ENCODE results near the gene SPHK2. TPM values are rescaled to one million over a fixed set of nuclear protein-coding genes. Genes with fewer than 3 reads are reported as not detected.

Gene SPHK2
- total and polyA plus RNA-seq, 2 of the 8 experiments (the other 6 are each of a cell fraction or from before 2014, with no cell fraction given) = 43.9 to 60.9 TPM

DNA sequence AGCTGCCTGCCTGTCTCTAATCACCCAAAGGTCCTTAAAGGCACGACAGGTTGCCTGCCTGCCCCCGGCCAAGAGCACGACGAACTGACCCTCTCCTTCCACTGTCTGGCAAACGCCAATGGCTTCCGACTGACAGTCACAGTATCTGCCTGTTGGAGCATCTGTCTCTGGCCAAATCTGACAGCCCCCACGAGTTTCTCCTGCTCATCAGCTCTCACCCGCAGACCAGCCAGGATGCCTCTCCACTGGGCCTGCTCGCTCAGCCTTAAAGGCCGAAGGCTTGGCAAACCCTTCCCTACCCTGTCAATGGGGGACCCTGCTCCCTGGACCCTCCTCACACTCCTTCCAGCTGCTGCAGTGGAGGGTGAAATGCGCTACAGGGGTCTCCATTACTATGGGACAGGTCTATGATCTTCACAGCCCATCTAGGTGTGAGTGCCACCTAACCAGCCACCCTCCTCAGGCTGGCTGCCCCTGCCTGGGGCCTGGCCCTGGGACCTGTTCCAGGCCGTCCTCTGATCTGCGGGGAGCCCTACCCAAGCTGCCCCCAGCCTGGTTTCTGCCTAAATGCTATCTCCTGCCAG, 5.4 kb upstream of the SPHK2 start:
- 87% methylated on average over 13 of the region's 13 CpGs; no CpG with 5 or more reads in 1 of the 2 experiments for WGBS, 2 experiments (ENCODE audit: extremely low coverage in 1 of 2, insufficient coverage in 1 of 2, insufficient read length in 1 of 2, insufficient replicate concordance in 2 of 2, low coverage in 1 of 2, low lambda C conversion rate in 2 of 2, missing lambda C conversion rate in 1 of 2)
- no peak overlapping the region for H3K14ac ChIP-seq (ENCODE audit: insufficient read length)
- peak overlapping the region; percentile 17; the same call in 1 of the 2 replicates for H3K18ac ChIP-seq (ENCODE audit: extremely low read depth, low read length)
- no peaks in the 10 kb centered on the region for H3K9me3 ChIP-seq (ENCODE audit: insufficient read depth in 2 of 2, low read depth in 1 of 2, low read length in 1 of 2)
- TF ChIP-seq POLR2A (IDR thresholded peaks at IDR 0.05; ENCODE audit: control extremely low read depth in 1 of 2, low read depth in 2 of 2, low read length in 2 of 2) = peak in 1 of 2 experiments; percentile 58; a peak in 1 of 3 replicates
- no peak for TF ChIP-seq JUND (IDR thresholded peaks at IDR 0.05; ENCODE audit: low read length)
- no peak overlapping the region for H2BK20ac ChIP-seq (ENCODE audit: low read length)
- H3K9ac ChIP-seq (replicated peaks in 1 of 4; ENCODE audit: extremely low read depth in 1 of 4, low read depth in 3 of 4, low read length in 3 of 4) = peak overlapping the region in 2 of 4 experiments; percentile 0 to 50; a peak in 4 of 7 replicates
- peaks cover 4% of the 10 kb centered on the region; the same call in 1 of the 2 replicates for H3K23me2 ChIP-seq (ENCODE audit: low read depth, low read length)
- peak overlapping the region in 3 of 4 experiments; percentile 0 to 50 (median 10); a peak in 5 of 8 replicates for H3K4me3 ChIP-seq (ENCODE audit: extremely low read depth in 1 of 4, insufficient read depth in 2 of 4, low read depth in 3 of 4, low read length in 4 of 4)
- no peak overlapping the region for H2BK120ac ChIP-seq (replicated peaks; ENCODE audit: low read depth, low read length)
- peak overlapping the region; percentile 58 to 66 for H3K4me2 ChIP-seq (ENCODE audit: insufficient read depth in 1 of 2, low read depth in 2 of 2, low read length in 2 of 2)
- no peak overlapping the region for H3K56ac ChIP-seq (replicated peaks; ENCODE audit: insufficient read length, low read depth, low read length)
- no peak overlapping the region for H3K23ac ChIP-seq (ENCODE audit: insufficient read length)
- peaks cover 0 to 45% (median 35%) of the 10 kb centered on the region in 4 experiments; a peak in 6 of 7 replicates for H3K4me1 ChIP-seq (replicated peaks in 1 of 4; ENCODE audit: control insufficient read depth in 3 of 4, insufficient read depth in 4 of 4, low read length in 3 of 4)
- peaks cover 17 to 32% (median 21%) of the 10 kb centered on the region in 4 experiments for H3K36me3 ChIP-seq (ENCODE audit: control insufficient read depth in 2 of 4, insufficient read depth in 4 of 4, low read length in 3 of 4)
- H3K79me1 ChIP-seq (ENCODE audit: low read depth, low read length) = peaks cover 4% of the 10 kb centered on the region; the same call in 1 of the 2 replicates
- peak overlapping the region; percentile 58 for H4K5ac ChIP-seq (ENCODE audit: insufficient read length, low read depth, low read length)
- no peak for DNase-seq (ENCODE audit: low read depth in 1 of 2, low spot score in 2 of 2)
- FAIRE-seq = no peak
- peak overlapping the region; percentile 54; the same call in 1 of the 2 replicates for H2AK5ac ChIP-seq (ENCODE audit: low read depth, low read length)
- H3K27me3 ChIP-seq (replicated peaks in 1 of 4; ENCODE audit: control insufficient read depth in 3 of 4, extremely low read depth in 1 of 4, insufficient read depth in 3 of 4, low read length in 3 of 4) = no peaks in the 10 kb centered on the region
- no peak overlapping the region for H2AFZ ChIP-seq (ENCODE audit: low read length)
- ChIA-PET CTCF (ENCODE audit: partially characterized antibody) (interaction anchor here (1.1 to 7.2 kb wide), 3 partner anchors 17 to 124 kb away, joined by 3 to 37 read pairs (median 3); no protein-coding TSS in a partner anchor), POLR2A (ENCODE audit: partially characterized antibody) (interaction anchor here (0.5 to 30.9 kb wide), 21 partner anchors 1 to 221 kb away, joined by 3 to 788 read pairs (median 4); partner anchors contain the start of genes CA11, DBP, FAM83E and GRIN2D)
- peak overlapping the region; percentile 68 for H4K91ac ChIP-seq (replicated peaks; ENCODE audit: insufficient read length, low read length)
- peak overlapping the region; percentile 86 for H4K8ac ChIP-seq (ENCODE audit: extremely low read depth, insufficient read depth, low read length)
- H3K79me2 ChIP-seq (ENCODE audit: control insufficient read depth in 1 of 2, insufficient read depth in 2 of 2, low read length in 2 of 2) = peaks cover 20 to 29% of the 10 kb centered on the region in 2 experiments
- H4K20me1 ChIP-seq (replicated peaks in 1 of 2; ENCODE audit: control insufficient read depth in 1 of 2, insufficient read depth in 2 of 2, low read length in 2 of 2) = peaks cover 25 to 39% of the 10 kb centered on the region in 2 experiments
- H2BK15ac ChIP-seq (ENCODE audit: low read length) = peak overlapping the region; percentile 88; the same call in 1 of the 2 replicates
- 0 out of 2 replicates have a peak overlapping the region, but pooled peaks have one; percentile 90 for H2BK12ac ChIP-seq (ENCODE audit: low read depth, low read length)
- H3K27ac ChIP-seq (ENCODE audit: low read depth, low read length) = peak overlapping the region; percentile 80
- peak overlapping the region; percentile 88 for H2BK5ac ChIP-seq (ENCODE audit: low read depth, low read length)
- H3K4ac ChIP-seq (replicated peaks; ENCODE audit: insufficient read length, low read depth, low read length) = peak overlapping the region; percentile 99

Measured in H1 (cell line).